Thoracic aorta (tissue), 2 donors: ENCODE results near the gene FAM163A. TPM values are rescaled to one million over a fixed set of nuclear protein-coding genes. Genes with fewer than 3 reads are reported as not detected.

Experiments
- ATAC-seq: fragments of 150-250 bp; one replicate; pipeline ENCODE4 v1.8.0; 2017; ENCODE audit warnings: low read depth; ENCODE audit not compliant: insufficient number of reproducible peaks, low FRiP score
- DNase-seq: peaks from one replicate; pipeline ENCODE4 v3.0.0-alpha.2; 2020; ENCODE audit warnings: low spot score
- H3K27ac ChIP-seq, 2 donors: fragments of 200-600 bp; sonication (generic); 1 replicate in 1 of 2; 2 replicates in 1 of 2; pipeline ENCODE4 v1.5.1; 2016; ENCODE audit warnings: mild to moderate bottlenecking in 2 of 2, moderate library complexity in 2 of 2
- H3K27me3 ChIP-seq: fragments of 200-600 bp; sonication (generic); replicated peaks from 2 replicates; pipeline ENCODE4 v1.6.0; 2016; ENCODE audit warnings: mild to moderate bottlenecking; ENCODE audit not compliant: insufficient read depth
- H3K36me3 ChIP-seq: fragments of 200-600 bp; sonication (generic); one replicate; pipeline ENCODE4 v1.5.1; 2016
- H3K4me1 ChIP-seq, 2 donors: fragments of 200-600 bp; sonication (generic); 1 replicate in 1 of 2; 2 replicates in 1 of 2; pipeline versions ENCODE4 v1.5.1 to v1.6.0; 2016; ENCODE audit warnings: low read depth in 2 of 2, mild to moderate bottlenecking in 1 of 2; ENCODE audit not compliant: control insufficient read depth in 1 of 2
- H3K4me3 ChIP-seq: fragments of 200-600 bp; sonication (generic); 2 replicates; pipeline ENCODE4 v1.5.1; 2016; ENCODE audit warnings: mild to moderate bottlenecking
- H3K9me3 ChIP-seq: fragments of 200-600 bp; sonication (generic); 2 replicates; pipeline ENCODE4 v1.5.1; 2016
- CTCF ChIP-seq: fragments of 200-600 bp; sonication (generic); IDR thresholded peaks from one replicate; pipeline ENCODE4 v1.5.1; 2019; ENCODE audit warnings: antibody characterized with exemption
- total RNA-seq, 2 donors: library from RNA; depleted of rRNA; stranded (reverse); fragments of >200 nt; gene quantifications; one replicate each; pipeline versions ENCODE4 v1.1.0 to v1.2.3, GENCODE V29; 2016

FAM163A gene
- total RNA-seq, 2 donors from 2014 or later: not detected

DNA sequence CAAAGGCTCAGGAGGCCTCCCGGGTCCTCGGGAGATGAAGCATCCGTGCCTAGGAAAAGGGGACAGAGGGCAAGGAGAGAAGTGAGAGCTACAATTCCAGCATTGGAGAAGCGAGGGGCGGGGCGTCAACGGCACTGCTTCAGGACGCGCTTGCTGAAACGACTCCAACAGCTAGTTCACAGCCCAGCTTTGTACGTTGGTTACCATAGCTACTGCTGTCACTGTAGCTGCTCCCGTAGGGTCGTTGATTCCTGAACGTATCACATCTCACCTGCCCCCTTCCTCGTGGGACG lies 71.4 kb downstream of the FAM163A start:
- Histone ChIP-seq H3K9me3 (no peaks in the 10 kb centered on the region), H3K36me3 (no peaks in the 10 kb centered on the region), H3K27me3 (no peaks in the 10 kb centered on the region), H3K4me3 (peak overlapping the region; percentile 71), H3K4me1 (peaks cover 4 to 20% of the 10 kb centered on the region in 2 donors), H3K27ac (no peak overlapping the region)
- no peak for TF ChIP-seq CTCF
- ATAC-seq: peak; percentile 37
- DNase-seq: no peak

DNA sequence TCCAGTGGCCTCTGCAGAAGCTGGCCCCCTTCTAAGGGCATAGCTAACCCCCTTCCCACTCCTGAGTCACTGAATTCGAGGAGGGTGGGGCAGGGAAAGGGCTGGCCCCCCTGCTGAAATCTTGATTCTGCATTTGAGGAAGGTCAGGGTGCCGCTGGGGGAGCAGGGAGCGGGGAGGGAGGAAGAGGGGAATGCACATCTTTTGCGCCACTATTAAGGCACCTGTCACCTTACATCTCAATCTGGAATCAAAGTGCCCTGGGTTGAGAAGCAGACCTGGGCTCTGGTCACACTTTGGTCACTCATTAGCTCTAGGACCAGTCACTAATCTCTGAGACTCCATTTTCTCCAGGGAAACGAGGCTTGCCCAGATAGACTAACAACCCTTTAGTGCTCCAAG lies 72.5 kb downstream of the FAM163A start:
- Histone ChIP-seq H3K36me3 (no peaks in the 10 kb centered on the region), H3K9me3 (no peaks in the 10 kb centered on the region), H3K27me3 (no peaks in the 10 kb centered on the region), H3K27ac (no peak overlapping the region), H3K4me3 (peak overlapping the region; percentile 71), H3K4me1 (peaks cover 4 to 20% of the 10 kb centered on the region in 2 donors)
- DNase-seq (no peak), ATAC-seq (no peak)
- no peak for TF ChIP-seq CTCF

DNA sequence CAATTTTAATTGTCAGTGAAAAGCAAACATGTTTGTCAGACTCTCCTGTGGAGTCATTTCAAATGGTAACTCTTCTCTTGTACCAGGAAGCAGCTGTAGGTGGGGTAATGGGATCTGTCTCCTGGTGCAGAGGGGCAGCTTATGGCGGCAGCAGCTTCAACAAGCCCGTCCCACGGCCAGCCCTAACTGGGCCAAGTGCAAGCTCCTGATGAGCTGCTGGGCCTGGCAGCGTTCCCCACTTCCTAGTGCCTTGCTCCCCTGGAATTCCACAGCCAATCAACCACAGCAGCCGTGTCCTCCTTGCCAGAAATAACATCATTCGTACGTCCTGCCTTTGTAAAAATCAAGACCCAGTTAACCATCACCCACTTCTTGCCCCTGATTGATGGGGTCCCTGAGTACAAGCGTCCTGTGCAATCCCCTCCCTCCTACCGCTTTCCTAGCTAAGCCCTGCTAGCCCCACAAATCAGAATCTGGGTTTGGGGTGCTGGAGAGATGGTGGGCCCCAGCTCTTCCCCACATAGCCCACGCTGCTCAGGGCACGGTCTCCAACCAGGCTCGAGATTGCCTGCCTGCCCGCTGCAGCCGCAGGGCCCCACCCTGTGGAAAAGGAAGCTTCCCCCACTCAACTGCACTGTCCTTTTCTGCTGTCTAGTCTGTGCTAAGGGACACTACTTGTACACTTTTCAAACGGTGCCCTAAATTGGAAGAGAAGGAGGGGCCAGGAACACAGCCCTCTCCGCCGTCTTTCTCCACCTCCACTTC lies 73.3 kb downstream of the FAM163A start:
- Histone ChIP-seq H3K36me3 (no peaks in the 10 kb centered on the region), H3K27me3 (no peaks in the 10 kb centered on the region), H3K4me3 (no peak overlapping the region), H3K27ac (no peak overlapping the region), H3K4me1 (peaks cover 4 to 20% of the 10 kb centered on the region in 2 donors), H3K9me3 (no peaks in the 10 kb centered on the region)
- no peak for DNase-seq
- no peak for ATAC-seq
- no peak for TF ChIP-seq CTCF

DNA sequence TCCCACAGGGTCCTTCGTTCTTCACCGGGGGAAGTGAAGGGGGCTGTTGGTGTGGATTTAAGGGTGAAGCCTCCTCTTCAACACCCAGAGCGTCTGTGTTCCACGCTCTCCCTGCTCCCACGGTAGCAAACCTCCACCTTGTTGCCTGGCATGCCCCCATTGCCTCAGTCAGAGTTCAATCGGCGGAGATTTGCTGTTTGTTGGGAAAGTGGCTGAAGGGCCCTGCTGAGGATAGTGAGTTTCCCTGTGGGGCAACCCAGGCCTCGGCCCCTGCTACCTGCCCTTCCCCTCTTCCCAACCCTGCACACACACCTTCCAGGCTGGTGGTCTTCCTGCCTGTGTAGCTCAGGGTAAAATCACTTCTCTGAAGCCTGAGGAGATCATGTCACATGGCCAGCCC lies 74.0 kb downstream of the FAM163A start:
- Histone ChIP-seq H3K9me3 (no peaks in the 10 kb centered on the region), H3K36me3 (no peaks in the 10 kb centered on the region), H3K4me3 (no peak overlapping the region), H3K27ac (no peak overlapping the region), H3K4me1 (peaks cover 4 to 20% of the 10 kb centered on the region in 2 donors), H3K27me3 (no peaks in the 10 kb centered on the region)
- no peak for ATAC-seq
- DNase-seq: no peak
- no peak for TF ChIP-seq CTCF

DNA sequence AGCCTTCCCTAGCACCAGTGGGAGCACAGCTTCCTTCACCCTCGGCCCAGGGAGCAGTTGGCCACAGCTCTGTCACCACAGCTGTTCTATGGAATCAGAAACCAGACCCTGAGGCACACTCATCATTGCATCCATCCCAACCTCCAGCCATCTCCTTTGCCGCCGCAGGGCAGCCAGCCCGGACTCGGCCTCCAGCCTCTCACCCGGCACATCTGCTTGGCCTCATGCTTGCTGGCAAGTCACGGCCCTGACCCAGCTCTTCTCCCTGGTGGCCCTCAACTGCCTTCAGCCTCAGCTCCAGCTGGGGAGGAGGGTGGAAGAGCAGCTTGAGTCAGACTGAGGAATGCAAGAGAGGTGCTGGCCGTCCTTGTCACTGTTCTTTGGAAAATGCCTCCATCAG lies 74.7 kb downstream of the FAM163A start:
- no peak overlapping the region for H3K27ac ChIP-seq
- DNase-seq (no peak), ATAC-seq (no peak)

More for the DNA sequence above, 74.7 kb downstream of the FAM163A start:
- H3K4me1 ChIP-seq: peaks cover 4 to 20% of the 10 kb centered on the region in 2 donors
- no peak overlapping the region for H3K4me3 ChIP-seq
- no peak for TF ChIP-seq CTCF
- H3K27me3 ChIP-seq: no peaks in the 10 kb centered on the region
- no peaks in the 10 kb centered on the region for H3K36me3 ChIP-seq
- H3K9me3 ChIP-seq: no peaks in the 10 kb centered on the region
